ENCODE measurements around the gene ARHGAP26.
A peak's percentile ranks its signal among the peaks of the same experiment; 100 is the strongest.

ARHGAP26 gene

DNA sequence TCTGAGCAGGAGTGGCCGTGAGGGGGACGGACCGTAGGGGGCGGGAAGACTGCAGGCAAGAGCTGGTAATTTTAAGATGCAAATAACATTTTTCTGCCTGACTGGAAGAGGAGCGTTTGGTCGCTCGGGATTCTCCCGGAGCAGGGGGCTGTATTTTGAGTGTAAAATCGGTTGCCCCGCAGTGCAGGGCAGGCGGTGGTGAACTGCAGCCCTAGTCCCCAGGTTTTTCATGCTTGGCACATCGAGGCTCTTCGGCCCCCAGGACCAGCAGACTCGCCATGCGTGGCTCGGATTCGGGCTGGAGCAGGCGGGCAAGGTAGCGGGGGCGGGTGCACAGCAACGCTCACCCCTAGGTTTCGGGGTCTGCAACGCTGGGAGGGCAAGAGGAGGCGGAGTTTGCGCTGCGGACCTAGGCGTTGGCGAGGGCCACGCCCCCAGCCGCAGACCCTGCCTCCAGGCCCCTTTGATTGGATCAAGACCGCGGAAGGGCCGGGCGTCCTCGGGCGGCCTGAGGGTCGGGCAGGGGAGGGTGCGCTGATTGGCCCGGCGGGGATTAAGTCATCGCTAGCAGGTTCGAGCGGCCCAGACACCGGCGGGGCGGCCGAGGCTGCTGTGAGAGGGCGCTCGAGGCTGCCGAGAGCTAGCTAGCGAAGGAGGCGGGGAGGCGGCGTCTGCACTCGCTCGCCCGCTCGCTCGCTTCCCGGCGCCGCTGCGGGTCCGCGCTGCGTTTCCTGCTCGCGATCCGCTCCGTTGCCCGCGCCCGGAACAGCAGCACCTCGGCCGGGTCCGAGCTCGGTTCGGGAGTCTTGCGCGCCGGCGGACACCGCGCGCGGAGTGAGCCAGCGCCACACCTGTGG is at the start of gene ARHGAP26:
Gene ARHGAP26, plus strand, starts transcription at position 585 of the 857 bp plus-strand sequence. CDS start 385 bp downstream, outside the sequence.
- DNase-seq = peak; percentile 99

- no peak for DNase-seq
Measured at GRCh38 chr5:142720641-142721271, 49.4 kb upstream of the ARHGAP26 start.

- DNase-seq = no peak
Measured at GRCh38 chr5:142722146-142722545, 48.0 kb upstream of the ARHGAP26 start.

GRCh38 chr5:142722896-142723295 is 47.3 kb upstream of the ARHGAP26 start:
- no peak for DNase-seq

DNA sequence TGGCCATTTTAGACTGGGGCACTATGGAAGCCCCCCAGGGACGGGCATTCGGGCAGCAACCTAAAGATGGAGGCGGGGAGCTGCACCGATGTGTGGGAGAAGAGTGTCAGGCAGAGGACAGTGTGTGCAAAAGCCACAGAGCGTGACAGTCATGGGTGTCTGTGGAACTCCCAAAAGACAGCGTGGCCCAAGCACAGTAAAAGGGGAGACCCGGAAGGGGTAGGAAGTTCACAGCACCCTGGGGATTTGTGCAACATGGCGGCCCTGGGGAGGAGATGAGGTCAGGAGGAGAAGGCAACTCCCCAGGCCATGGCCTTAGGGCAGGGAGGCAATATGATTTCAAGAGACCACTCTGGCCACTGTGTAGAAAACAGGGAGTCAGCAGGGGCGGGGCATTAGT is 45.4 kb upstream of the ARHGAP26 start:
- no peak for DNase-seq

GRCh38 chr5:142725231-142726187 is 44.7 kb upstream of the ARHGAP26 start:
- peak; percentile 27 for DNase-seq

GRCh38 chr5:142726188-142726731 is 43.9 kb upstream of the ARHGAP26 start:
- DNase-seq = peak; percentile 54

DNA sequence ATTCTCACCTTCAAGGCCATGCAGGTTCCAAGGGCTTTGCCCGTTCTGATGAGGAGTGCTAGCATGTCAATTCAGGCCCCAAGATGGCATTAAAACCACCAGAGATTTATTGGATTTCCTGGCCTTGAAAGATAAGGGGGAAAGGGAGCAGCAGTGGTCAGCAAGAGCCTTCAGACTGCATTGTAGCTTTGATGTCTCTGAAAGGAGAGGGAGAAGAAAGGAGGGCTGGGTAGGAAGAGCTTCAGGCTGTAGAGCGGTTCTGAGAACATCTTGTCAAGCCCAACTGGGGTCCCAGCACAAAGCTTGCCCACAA is 42.5 kb upstream of the ARHGAP26 start:
- DNase-seq = peak; percentile 73

GRCh38 chr5:142735323-142736246 is 34.6 kb upstream of the ARHGAP26 start:
- no peak for DNase-seq

DNA sequence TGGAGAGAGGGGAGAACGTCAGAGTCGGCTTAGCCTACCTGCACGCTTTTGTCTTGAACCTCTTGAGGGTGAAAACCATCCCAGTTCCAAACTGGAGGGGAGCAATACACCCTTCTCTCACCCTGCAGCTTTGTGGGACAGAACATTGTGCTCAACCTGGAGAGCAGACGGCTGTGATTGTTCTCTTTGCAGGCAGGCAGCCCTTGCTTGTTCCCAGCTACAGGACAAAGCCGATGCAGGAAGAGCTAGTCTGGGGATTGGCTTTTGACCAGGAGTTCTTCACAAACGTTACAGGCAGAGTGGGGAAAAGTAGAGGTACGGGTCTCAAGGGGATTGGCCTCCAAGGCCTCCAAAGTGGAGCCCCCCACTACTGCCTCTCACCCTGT is 33.9 kb upstream of the ARHGAP26 start:
- DNase-seq = no peak

GRCh38 chr5:142737179-142737578 is 33.0 kb upstream of the ARHGAP26 start:
- peak; percentile 81 for DNase-seq

GRCh38 chr5:142740474-142741242 is 29.5 kb upstream of the ARHGAP26 start:
- DNase-seq = no peak

DNA sequence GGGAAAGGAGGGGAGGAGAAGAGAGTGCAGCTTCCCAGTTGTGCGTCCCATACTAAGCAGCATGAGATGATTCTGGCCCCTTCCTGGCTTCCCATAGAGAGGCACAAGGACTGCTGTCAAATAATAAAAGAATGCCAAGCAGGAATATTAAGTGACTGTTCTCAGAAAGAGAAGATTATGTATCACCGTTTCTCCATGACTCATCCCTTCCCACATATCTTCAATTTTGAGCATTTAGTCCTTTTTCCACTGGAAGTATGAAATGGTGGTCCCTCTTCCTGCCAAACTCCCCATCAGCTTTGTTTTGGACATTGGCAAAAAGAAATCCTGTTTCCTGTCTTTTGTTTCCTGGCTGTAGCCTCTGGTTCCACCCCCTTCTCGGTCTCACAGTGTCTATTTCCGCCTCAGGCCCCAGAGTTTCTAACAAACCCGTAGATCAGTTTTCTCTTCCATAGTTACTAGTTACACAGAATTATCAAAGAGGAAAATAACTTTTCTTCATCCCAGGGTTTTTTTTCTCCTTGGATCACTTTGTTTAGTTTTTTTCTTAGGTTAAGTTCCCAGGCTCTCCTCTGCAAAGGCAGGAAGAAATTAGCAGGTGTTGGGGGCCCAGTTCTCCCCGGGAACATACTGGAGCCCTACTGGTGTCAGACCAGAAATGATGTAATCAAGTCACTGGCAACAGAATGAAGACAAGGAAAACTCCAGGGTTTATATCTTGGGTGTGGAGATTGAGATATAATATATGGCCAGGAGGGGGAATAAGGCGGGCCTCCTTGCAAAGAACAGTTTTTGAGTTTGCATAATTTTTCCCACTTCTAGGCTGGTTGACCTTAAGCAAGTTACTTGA is 26.4 kb upstream of the ARHGAP26 start:
- no peak for DNase-seq

- no peak for DNase-seq
Measured at GRCh38 chr5:142745268-142745667, 24.9 kb upstream of the ARHGAP26 start.

- DNase-seq = no peak
Measured at GRCh38 chr5:142746532-142747433, 23.4 kb upstream of the ARHGAP26 start.

- DNase-seq = no peak
Measured at GRCh38 chr5:142748132-142748531, 22.0 kb upstream of the ARHGAP26 start.

DNA sequence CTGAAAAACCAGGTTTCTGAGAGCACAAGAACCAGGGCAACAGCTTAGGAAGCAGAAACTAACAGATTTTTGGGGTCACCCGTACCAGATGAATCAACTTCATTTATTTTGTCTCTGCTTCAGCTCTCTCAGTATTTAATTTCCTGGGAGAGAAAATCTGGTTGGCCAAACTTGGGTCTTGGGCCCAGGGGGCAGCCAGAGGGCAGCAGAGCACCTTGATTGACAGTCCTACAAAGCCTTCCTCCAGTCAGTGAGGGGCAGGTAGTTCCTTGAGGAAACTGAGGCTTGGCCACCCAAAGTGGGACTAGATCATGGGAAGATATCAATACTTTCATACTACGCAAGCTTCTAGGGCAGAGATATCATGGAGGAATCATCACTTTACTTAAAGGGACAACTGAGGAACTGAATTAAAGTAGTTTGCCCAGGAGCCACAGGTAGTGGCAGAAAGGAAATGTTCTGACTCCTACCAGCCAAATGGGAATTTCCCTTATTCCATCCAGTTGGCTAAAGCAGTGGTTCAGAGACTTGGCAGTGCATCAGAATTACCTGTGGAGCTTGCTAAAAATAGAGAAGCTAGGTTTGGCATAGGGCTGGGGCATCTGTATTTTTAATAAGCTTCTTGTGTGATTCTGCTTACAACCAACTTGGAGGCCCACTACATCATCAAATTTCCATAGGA is 21.5 kb upstream of the ARHGAP26 start:
- DNase-seq = peak; percentile 67

GRCh38 chr5:142749321-142749720 is 20.9 kb upstream of the ARHGAP26 start:
- DNase-seq = peak; percentile 28
